ENCODE data around the gene PRPF6. TPM values are rescaled to one million over a fixed set of nuclear protein-coding genes. Genes with fewer than 3 reads are reported as not detected.

Gene PRPF6
- total RNA-seq, 1 donor from 2014 or later, result 71.9 TPM

DNA sequence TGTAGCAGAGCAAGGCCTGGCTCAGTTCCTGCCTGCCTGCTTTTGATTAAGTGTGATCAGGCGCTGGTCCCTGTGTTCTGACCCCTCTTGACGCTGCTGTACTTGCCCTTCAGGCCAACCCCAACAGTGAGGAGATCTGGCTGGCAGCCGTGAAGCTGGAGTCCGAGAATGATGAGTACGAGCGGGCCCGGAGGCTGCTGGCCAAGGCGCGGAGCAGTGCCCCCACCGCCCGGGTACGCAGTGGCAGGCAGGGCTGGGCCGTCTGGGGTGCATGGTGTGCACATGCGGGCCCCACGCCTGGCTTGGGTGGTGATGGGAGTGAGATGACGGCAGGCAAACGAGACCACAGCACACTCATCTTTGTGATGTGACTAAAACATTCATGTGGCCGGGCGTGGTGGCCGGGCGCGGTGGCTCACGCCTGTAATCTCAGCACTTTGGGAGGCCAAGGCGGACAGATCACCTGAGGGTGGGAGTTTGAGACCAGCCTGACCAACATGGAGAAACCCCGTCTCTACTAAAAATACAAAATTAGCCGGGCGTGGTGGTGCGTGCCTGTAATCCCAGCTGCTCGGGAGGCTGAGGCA is 45.0 kb downstream of the PRPF6 start:
- Mint-ChIP-seq H3K36me3 (ENCODE audit: unreplicated experiment) (peaks cover 48% of the 10 kb centered on the region), H3K4me3 (ENCODE audit: unreplicated experiment) (no peak overlapping the region), H3K4me1 (ENCODE audit: unreplicated experiment) (no peaks in the 10 kb centered on the region), H3K27me3 (ENCODE audit: unreplicated experiment) (no peaks in the 10 kb centered on the region), H3K27ac (ENCODE audit: unreplicated experiment) (no peak overlapping the region), H3K9me3 (ENCODE audit: unreplicated experiment) (no peaks in the 10 kb centered on the region)
- no peak for DNase-seq (ENCODE audit: extremely low spot score, unreplicated experiment)
- no peak for TF ChIP-seq CTCF (IDR thresholded peaks at IDR 0.05)

DNA sequence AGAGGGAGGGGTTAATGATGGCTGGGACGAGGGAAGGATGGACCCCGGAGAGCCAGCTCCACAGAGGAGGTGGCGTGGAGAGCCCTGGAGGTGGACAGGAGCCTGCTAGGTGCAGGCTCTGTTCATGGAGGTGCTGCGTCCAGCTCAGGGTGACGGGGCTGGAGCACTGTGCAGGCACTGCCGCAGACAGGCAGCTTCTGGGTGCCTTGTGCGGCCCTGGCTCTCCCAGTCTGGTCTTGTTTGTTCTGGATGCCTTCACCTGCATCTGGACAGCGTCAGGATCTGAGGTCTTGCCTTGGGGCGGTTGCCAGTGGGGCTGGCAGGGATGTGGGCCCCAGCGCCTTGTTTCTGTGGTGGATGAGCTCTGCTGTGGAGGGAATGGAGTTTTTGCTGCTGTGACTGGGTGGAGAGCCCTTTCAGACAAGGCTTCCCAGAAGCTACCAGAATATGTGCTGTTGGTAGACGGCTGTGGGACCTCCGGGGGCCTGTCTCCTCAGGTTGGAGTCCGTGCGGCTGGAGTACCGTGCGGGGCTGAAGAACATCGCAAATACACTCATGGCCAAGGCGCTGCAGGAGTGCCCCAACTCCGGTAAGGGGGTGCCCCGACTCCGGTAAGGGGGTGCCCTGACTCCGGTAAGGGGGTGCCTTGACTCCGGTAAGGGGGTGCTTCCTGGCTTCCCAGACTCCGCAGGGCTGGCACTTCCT is 47.2 kb downstream of the PRPF6 start:
- no peak overlapping the region for H3K4me3 Mint-ChIP-seq (ENCODE audit: unreplicated experiment)
- DNase-seq (ENCODE audit: extremely low spot score, unreplicated experiment), result no peak
- no peak for TF ChIP-seq CTCF (IDR thresholded peaks at IDR 0.05)
- no peak overlapping the region for H3K27ac Mint-ChIP-seq (ENCODE audit: unreplicated experiment)
- no peaks in the 10 kb centered on the region for H3K27me3 Mint-ChIP-seq (ENCODE audit: unreplicated experiment)
- no peaks in the 10 kb centered on the region for H3K4me1 Mint-ChIP-seq (ENCODE audit: unreplicated experiment)
- H3K9me3 Mint-ChIP-seq (ENCODE audit: unreplicated experiment), result no peaks in the 10 kb centered on the region
- peaks cover 46% of the 10 kb centered on the region for H3K36me3 Mint-ChIP-seq (ENCODE audit: unreplicated experiment)

DNA sequence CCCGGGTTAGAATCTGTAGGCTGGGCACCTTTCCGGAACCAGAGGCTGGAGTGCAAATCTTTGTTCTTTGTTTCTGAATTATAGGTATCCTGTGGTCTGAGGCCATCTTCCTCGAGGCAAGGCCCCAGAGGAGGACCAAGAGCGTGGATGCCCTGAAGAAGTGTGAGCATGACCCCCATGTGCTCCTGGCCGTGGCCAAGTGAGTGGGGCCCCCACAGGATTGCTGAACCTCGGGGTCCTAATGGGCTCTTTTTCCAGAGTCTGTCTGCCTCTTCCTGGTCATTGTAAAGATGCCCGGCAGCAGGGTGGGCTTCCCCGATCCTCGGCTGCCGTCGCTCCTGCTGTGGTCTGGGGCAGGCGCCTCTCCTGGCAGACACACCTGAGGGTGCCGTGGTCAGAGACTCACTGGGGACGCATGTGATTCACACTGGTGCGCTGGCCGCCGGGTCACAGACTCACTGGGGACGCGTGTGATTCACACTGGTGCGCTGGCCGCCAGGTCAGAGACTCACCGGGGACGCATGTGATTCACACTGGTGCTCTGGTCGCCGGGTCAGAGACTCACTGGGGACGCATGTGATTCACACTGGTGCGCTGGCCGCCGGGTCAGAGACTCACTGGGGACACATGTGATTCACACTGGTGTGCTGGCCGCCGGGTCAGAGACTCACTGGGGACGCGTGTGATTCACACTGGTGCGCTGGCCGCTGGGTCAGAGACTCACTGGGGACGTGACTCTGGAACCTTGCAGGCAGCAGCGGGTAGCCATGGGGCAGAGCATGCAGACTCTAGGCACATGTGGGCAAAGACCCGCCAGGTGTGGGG is 48.6 kb downstream of the PRPF6 start:
- no peaks in the 10 kb centered on the region for H3K4me1 Mint-ChIP-seq (ENCODE audit: unreplicated experiment)
- H3K36me3 Mint-ChIP-seq (ENCODE audit: unreplicated experiment), result peaks cover 38% of the 10 kb centered on the region
- H3K27ac Mint-ChIP-seq (ENCODE audit: unreplicated experiment), result no peak overlapping the region
- no peaks in the 10 kb centered on the region for H3K9me3 Mint-ChIP-seq (ENCODE audit: unreplicated experiment)
- no peak for DNase-seq (ENCODE audit: extremely low spot score, unreplicated experiment)
- no peak overlapping the region for H3K4me3 Mint-ChIP-seq (ENCODE audit: unreplicated experiment)
- no peaks in the 10 kb centered on the region for H3K27me3 Mint-ChIP-seq (ENCODE audit: unreplicated experiment)
- no peak for TF ChIP-seq CTCF (IDR thresholded peaks at IDR 0.05)

DNA sequence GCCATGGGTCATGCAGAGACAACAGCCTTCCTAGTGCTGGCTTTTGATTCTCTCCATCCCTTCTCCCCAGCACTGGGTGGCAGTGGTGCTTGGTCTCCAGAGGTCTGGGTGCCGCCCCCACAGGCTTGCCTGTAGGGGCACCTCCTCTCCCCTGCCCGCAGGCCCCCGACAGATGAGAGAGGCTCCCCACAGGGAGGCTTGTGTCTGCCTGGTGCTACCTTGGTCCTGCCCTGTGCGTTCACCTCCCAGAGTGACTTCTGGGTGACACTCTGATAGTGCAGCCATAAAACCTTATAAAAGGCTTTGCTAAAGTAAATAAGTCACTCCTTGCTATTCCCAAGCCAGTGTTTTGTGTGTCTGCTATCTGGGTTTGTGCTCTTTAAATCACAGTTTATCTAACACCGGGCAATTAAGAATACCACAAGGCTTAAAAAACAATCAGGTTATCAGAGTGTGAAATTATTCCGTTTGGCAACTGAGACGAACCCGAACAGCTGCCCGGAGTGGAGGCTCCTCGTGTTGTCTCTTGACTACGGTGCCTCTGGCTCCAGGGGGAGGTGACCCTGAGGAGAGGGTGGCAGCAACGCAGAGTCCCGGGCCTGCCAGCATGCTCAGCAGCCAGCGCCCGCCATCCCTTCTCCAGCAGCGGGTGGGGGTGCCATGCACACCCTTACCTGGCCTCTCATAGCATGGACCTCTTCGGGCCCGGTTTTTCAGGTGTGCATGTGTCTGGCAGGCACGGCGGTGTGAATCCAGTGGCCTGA is 49.6 kb downstream of the PRPF6 start:
- H3K9me3 Mint-ChIP-seq (ENCODE audit: unreplicated experiment), result no peaks in the 10 kb centered on the region

More for the DNA sequence above, 49.6 kb downstream of the PRPF6 start:
- Mint-ChIP-seq H3K27ac (ENCODE audit: unreplicated experiment) (no peak overlapping the region), H3K4me3 (ENCODE audit: unreplicated experiment) (no peak overlapping the region), H3K4me1 (ENCODE audit: unreplicated experiment) (no peaks in the 10 kb centered on the region), H3K27me3 (ENCODE audit: unreplicated experiment) (no peaks in the 10 kb centered on the region), H3K36me3 (ENCODE audit: unreplicated experiment) (peaks cover 36% of the 10 kb centered on the region)
- no peak for TF ChIP-seq CTCF (IDR thresholded peaks at IDR 0.05)
- no peak for DNase-seq (ENCODE audit: extremely low spot score, unreplicated experiment)
